ENCODE data around the gene RALA. TPM values are rescaled to one million over a fixed set of nuclear protein-coding genes. Genes with fewer than 3 reads are reported as not detected.

RALA gene
- total RNA-seq, 4 donors from 2014 or later = 20.5 to 31.0 (median 26.3) TPM

- peaks cover 0 to 14% (median 0%) of the 10 kb centered on the region in 4 donors for H3K4me1 ChIP-seq
- H3K4me3 ChIP-seq = no peak overlapping the region
- H3K9me3 ChIP-seq = no peaks in the 10 kb centered on the region
- no peak for TF ChIP-seq POLR2A (IDR thresholded peaks at IDR 0.05)
- TF ChIP-seq, protein P1, sequence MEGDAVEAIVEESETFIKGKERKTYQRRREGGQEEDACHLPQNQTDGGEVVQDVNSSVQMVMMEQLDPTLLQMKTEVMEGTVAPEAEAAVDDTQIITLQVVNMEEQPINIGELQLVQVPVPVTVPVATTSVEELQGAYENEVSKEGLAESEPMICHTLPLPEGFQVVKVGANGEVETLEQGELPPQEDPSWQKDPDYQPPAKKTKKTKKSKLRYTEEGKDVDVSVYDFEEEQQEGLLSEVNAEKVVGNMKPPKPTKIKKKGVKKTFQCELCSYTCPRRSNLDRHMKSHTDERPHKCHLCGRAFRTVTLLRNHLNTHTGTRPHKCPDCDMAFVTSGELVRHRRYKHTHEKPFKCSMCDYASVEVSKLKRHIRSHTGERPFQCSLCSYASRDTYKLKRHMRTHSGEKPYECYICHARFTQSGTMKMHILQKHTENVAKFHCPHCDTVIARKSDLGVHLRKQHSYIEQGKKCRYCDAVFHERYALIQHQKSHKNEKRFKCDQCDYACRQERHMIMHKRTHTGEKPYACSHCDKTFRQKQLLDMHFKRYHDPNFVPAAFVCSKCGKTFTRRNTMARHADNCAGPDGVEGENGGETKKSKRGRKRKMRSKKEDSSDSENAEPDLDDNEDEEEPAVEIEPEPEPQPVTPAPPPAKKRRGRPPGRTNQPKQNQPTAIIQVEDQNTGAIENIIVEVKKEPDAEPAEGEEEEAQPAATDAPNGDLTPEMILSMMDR (IDR thresholded peaks at IDR 0.05) = no peak
- H3K27me3 ChIP-seq = no peaks in the 10 kb centered on the region
- no peak for DNase-seq
- no peak overlapping the region for H3K27ac ChIP-seq
- H3K36me3 ChIP-seq = no peaks in the 10 kb centered on the region
Observed at GRCh38 chr7:39647816-39648215, 24.4 kb downstream of the RALA start.

GRCh38 chr7:39650676-39651075, 27.3 kb downstream of the RALA start:
- TF ChIP-seq, protein P1 (IDR thresholded peaks at IDR 0.05) = no peak
- TF ChIP-seq POLR2A (IDR thresholded peaks at IDR 0.05) = no peak
- no peaks in the 10 kb centered on the region for H3K27me3 ChIP-seq
- DNase-seq = no peak
- no peaks in the 10 kb centered on the region for H3K36me3 ChIP-seq
- H3K27ac ChIP-seq = no peak overlapping the region
- no peaks in the 10 kb centered on the region for H3K9me3 ChIP-seq
- peaks cover 0 to 7% (median 0%) of the 10 kb centered on the region in 4 donors for H3K4me1 ChIP-seq
- H3K4me3 ChIP-seq = no peak overlapping the region

DNA sequence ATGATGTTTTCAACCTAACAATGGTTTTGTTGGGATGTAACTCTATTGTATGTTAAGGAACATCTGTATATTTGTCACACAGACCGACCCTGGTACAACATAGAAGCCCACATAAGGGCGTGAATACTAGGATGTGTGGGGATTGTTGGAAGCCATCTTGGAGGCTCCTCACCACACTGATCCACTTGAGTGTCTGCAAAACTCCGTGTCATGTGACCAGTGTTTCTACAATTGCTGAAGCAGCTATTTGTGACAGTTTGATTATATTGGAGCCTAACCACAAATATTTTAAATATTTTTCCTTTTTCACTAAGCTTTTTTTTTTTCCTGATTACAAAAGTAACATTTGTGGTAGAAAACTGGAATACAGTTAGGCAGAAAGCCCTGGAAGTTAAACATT, 27.9 kb downstream of the RALA start:
- Histone ChIP-seq H3K27ac (no peak overlapping the region), H3K4me3 (no peak overlapping the region), H3K9me3 (no peaks in the 10 kb centered on the region), H3K27me3 (no peaks in the 10 kb centered on the region), H3K36me3 (no peaks in the 10 kb centered on the region), H3K4me1 (peaks cover 0 to 7% (median 0%) of the 10 kb centered on the region in 4 donors)
- DNase-seq = no peak
- TF ChIP-seq, protein P1 (IDR thresholded peaks at IDR 0.05) = no peak
- TF ChIP-seq POLR2A (IDR thresholded peaks at IDR 0.05) = no peak

GRCh38 chr7:39656415-39656814, 33.0 kb downstream of the RALA start:
- no peaks in the 10 kb centered on the region for H3K27me3 ChIP-seq
- H3K4me3 ChIP-seq = no peak overlapping the region
- H3K36me3 ChIP-seq = peaks cover 0 to under 1% (median 0%) of the 10 kb centered on the region in 3 donors
- no peak for DNase-seq
- H3K9me3 ChIP-seq = no peaks in the 10 kb centered on the region
- no peak overlapping the region for H3K27ac ChIP-seq
- TF ChIP-seq, protein P1 (IDR thresholded peaks at IDR 0.05) = no peak
- no peak for TF ChIP-seq POLR2A (IDR thresholded peaks at IDR 0.05)
- H3K4me1 ChIP-seq = peaks cover 0 to 5% (median 0%) of the 10 kb centered on the region in 4 donors

DNA sequence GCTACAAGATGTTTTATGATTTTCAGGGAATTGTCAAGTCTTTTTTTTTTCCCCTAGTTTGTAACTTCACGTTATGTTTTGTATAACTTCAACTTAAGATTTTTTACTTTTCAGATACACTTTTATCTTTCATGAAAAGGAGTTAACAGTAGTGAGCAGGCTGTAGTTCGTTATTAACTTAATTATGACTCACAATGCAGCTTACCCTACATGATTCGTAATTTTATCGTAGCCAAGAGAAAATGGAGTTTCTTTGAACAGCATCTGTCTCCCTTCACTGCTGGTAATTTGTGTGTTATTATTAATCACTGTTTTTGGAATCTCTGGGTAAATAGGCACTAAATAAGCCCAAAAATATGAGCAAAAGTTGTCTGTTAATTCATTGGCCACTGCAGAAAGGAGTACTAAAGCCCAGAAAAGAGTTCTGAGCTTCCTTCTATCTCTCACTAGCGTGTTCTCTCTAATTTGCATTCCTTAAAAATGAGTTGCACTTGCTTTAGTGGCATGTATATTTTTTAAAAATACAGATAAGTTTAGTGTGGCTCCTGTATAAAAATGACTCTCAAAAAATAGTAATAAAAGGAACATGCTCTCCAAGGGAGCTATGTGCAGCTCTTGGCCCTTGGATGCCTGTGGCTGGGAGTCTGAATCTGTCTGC, 36.1 kb downstream of the RALA start:
- Histone ChIP-seq H3K4me1 (no peaks in the 10 kb centered on the region), H3K27me3 (no peaks in the 10 kb centered on the region), H3K27ac (no peak overlapping the region), H3K36me3 (peaks cover 0 to 3% (median 0%) of the 10 kb centered on the region in 3 donors), H3K4me3 (no peak overlapping the region), H3K9me3 (no peaks in the 10 kb centered on the region)
- no peak for TF ChIP-seq POLR2A (IDR thresholded peaks at IDR 0.05)
- TF ChIP-seq, protein P1 (IDR thresholded peaks at IDR 0.05) = no peak
- no peak for DNase-seq

Data from Peyer's patch (tissue), 4 donors.